ENCODE results near the gene IRAK1.

Gene IRAK1

GRCh38 chrX:153969904-153970356 is 49.8 kb downstream of the IRAK1 start:
- DNase-seq = peak in 1 of 4 experiments; percentile 20

GRCh38 chrX:153969125-153969903 is 50.4 kb downstream of the IRAK1 start:
- DNase-seq = no peak

GRCh38 chrX:153968754-153969124 is 51.0 kb downstream of the IRAK1 start:
- DNase-seq = peak in 2 of 4 experiments; percentile 14 to 44

DNA sequence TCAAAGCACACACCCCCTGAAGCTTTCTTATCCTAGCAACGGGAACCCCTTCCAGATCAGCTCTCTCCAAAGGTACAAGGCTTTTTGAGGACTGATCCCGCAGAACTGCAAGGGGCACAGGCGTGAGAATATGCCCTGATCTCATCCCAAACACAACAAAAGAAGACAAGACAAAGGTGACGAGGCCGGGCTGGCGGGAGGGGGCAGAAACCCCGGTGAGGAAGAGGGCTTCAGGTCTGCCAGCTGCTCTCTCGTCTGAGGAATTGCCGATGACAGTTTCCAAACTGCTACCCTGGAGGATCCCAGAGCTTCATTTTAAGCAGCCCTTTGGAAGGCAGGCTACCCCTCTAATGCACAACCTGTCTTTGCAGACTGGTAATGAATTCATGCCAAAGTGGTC is 51.4 kb downstream of the IRAK1 start:
- DNase-seq = no peak

GRCh38 chrX:153967536-153968224 is 52.0 kb downstream of the IRAK1 start:
- no peak for DNase-seq

GRCh38 chrX:153966841-153967535 is 52.7 kb downstream of the IRAK1 start:
- DNase-seq = no peak

DNA sequence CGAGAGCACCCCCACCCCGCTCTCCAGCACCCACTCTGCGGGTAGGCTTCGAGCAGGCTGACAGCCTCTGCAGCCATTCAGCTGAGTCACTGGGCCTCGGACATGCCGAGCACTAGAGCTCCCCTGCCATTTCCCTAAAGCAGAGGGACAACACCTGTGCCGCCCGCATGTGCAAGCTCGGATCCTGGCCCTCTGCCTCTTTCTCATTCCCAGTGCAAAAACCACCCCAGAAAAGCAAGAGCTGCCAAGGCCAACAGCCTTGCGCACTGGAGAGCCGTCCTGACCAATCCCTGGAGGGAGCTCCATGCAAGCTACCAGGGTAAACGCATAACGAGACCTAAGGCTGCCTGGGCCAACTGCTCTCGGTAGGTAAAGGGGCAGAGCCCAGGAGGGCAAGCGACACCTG is 53.4 kb downstream of the IRAK1 start:
- no peak for DNase-seq

GRCh38 chrX:153965406-153965805 is 54.3 kb downstream of the IRAK1 start:
- DNase-seq = no peak

GRCh38 chrX:153964105-153964504 is 55.6 kb downstream of the IRAK1 start:
- DNase-seq = no peak

DNA sequence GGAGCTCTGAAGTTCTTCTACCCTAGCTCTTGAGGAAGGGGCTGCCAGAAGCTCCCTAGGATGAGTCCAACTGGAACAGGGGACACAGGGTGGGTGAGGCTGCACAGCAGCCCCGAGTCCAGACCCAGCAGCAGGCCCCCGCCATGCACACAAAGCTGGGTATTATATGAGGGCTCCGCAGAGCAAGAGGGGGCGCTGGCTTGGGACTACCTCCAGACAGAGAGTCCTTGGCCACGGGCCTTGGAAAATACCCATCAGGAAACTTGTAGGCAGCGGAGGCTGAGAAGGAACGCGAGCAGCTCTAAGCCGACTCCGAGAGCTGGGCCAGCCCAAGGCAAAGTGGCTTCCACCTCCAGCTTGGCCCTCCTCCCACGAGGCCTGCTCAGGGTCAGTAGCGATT is 56.2 kb downstream of the IRAK1 start:
- no peak for DNase-seq

GRCh38 chrX:153961292-153961691 is 58.4 kb downstream of the IRAK1 start:
- DNase-seq = no peak

DNA sequence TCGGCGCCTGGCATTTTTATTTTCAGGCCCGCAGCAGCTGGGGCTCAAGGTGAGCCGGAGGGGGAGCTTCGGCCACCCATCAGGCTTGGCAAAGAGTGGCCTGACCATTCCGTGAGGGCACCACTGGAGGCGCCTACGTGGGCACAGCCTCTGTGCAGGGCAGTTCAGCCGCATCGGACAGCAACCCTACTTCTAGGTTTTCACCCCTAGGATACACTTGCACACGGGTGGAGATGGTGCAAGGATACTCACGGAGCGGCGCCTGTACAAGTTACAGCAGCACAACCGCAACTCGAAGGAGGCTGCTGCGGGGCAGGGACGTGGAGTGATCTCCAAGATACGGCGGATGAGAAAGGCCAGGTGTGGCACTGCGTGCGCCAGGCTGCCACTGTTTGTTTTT is 58.9 kb downstream of the IRAK1 start:
- no peak for DNase-seq
